K562 (cell line): ENCODE measurements around the gene IPO11. TPM values are rescaled to one million over a fixed set of nuclear protein-coding genes. Genes with fewer than 3 reads are reported as not detected.

Source experiments
- ATAC-seq: fragments of 200-7000 bp; cut with Tn5 transposase; 3 replicates; pipeline ENCODE4 v1.9.1; 2020; ENCODE audit warnings: moderate library complexity
- BruUV-seq: library from RNA; stranded (reverse); fragments of 400-500 nt; replicated peaks from 2 replicates; lab custom pipeline; 2021; lab: Mats Ljungman, UMichigan
- CTCF ChIA-PET: fragments of 300-600 bp; formaldehyde crosslinking; extraction: SDS; loops from one replicate; lab custom pipeline; 2021; ENCODE audit warnings: low intra/inter-chr PET ratio; lab: Yijun Ruan, JAX
- POLR2A ChIA-PET: fragments of 300-600, 350-650 bp; sonication (Branson Sonifier 250); formaldehyde crosslinking; extraction: SDS; loops from one replicate; lab custom pipeline; 2021; ENCODE audit warnings: antibody characterized with exemption, inconsistent platforms; lab: Yijun Ruan, JAX
- DNase-seq, 4 experiments: peaks; one replicate each; pipeline versions ENCODE4 v3.0.0 to v3.0.0-alpha.2; 2011 to 2018; ENCODE audit warnings: low spot score in 3 of 4, mixed read lengths in 3 of 4; ENCODE audit errors: extremely low read depth in 1 of 4
- FAIRE-seq: peaks from 2 replicates; lab custom pipeline; 2011; peaks lifted over from hg19 to GRCh38; lab: Jason Lieb, UNC
- H2AFZ ChIP-seq: 2 replicates; pipeline ENCODE4 v1.6.0; 2011; ENCODE audit warnings: low read depth, low read length, control low read depth, inconsistent platforms
- H3K27ac ChIP-seq: fragments of 200-600 bp; 3 replicates; pipeline ENCODE4 v1.8.0; 2011; ENCODE audit warnings: low read depth, mild to moderate bottlenecking, control low read depth, inconsistent platforms, low read length, moderate library complexity, mixed read lengths; ENCODE audit errors: extremely low read depth
- H3K27me3 ChIP-seq, 2 experiments: fragments of 300-600 bp in 1 of 2; 2 replicates in 1 of 2; 3 replicates in 1 of 2; pipeline versions ENCODE4 v1.6.0 to v1.8.0; 2011; ENCODE audit warnings: inconsistent platforms in 2 of 2, low read length in 2 of 2, mild to moderate bottlenecking in 1 of 2, mixed read lengths in 1 of 2, moderate library complexity in 1 of 2; ENCODE audit not compliant: control insufficient read depth in 2 of 2, insufficient read depth in 2 of 2
- H3K36me3 ChIP-seq: fragments of 300-600 bp; 3 replicates; pipeline ENCODE4 v1.8.0; 2011; ENCODE audit warnings: mild to moderate bottlenecking, low read length, inconsistent platforms; ENCODE audit not compliant: control insufficient read depth, insufficient read depth
- H3K4me1 ChIP-seq, 2 experiments: fragments of 200-600 bp in 1 of 2; replicated peaks in 1 of 2; 2 replicates in 1 of 2; 3 replicates in 1 of 2; pipeline versions ENCODE4 v1.5.1 to v1.8.0; 2011; ENCODE audit warnings: inconsistent platforms in 2 of 2, low read length in 2 of 2, mild to moderate bottlenecking in 1 of 2, mixed read lengths in 1 of 2, moderate library complexity in 1 of 2; ENCODE audit not compliant: control insufficient read depth in 2 of 2, insufficient read depth in 2 of 2
- H3K4me2 ChIP-seq: 2 replicates; pipeline ENCODE4 v1.6.1; 2011; ENCODE audit warnings: low read length, control low read depth, inconsistent platforms, mixed read lengths; ENCODE audit not compliant: insufficient read depth
- H3K4me3 ChIP-seq: fragments of 200-600 bp; sonication (generic), shearing (Covaris generic); 2 replicates; pipeline ENCODE4 v1.5.1; 2016; ENCODE audit warnings: control low read depth, inconsistent platforms
- H3K79me2 ChIP-seq: fragments of 200-600 bp; 3 replicates; pipeline ENCODE4 v1.8.0; 2011; ENCODE audit warnings: low read length, inconsistent platforms; ENCODE audit not compliant: control insufficient read depth, insufficient read depth
- H3K9ac ChIP-seq, 2 experiments: 2 replicates each; pipeline versions ENCODE4 v1.6.0 to v1.6.1; 2011; ENCODE audit warnings: low read depth in 2 of 2, low read length in 2 of 2, control low read depth in 1 of 2, inconsistent platforms in 1 of 2, mild to moderate bottlenecking in 1 of 2, mixed read lengths in 1 of 2; ENCODE audit not compliant: insufficient read depth in 1 of 2
- H3K9me1 ChIP-seq: one replicate; pipeline ENCODE4 v1.6.0; 2011; ENCODE audit warnings: inconsistent platforms, mild to moderate bottlenecking, low read length, moderate library complexity; ENCODE audit not compliant: control insufficient read depth, insufficient read depth
- H3K9me3 ChIP-seq: replicated peaks from 2 replicates; pipeline ENCODE4 v1.5.1; 2011; ENCODE audit warnings: low read depth, low read length, inconsistent platforms; ENCODE audit not compliant: control insufficient read depth, insufficient read depth
- H4K20me1 ChIP-seq: replicated peaks from 2 replicates; pipeline ENCODE4 v1.6.1; 2011; ENCODE audit warnings: low read length, inconsistent platforms, mixed read lengths; ENCODE audit not compliant: control insufficient read depth, insufficient read depth
- ADNP ChIP-seq: fragments of 200-800 bp; sonication (Bioruptor generic); IDR thresholded peaks from 2 replicates; pipeline ENCODE4 v1.6.1; 2016; ENCODE audit warnings: missing genetic modification characterization, missing compliant biosample characterization
- ATF2 ChIP-seq: sonication (generic); formaldehyde crosslinking; IDR thresholded peaks from 2 replicates; pipeline ENCODE4 v1.8.1; 2022; ENCODE audit warnings: missing genetic modification reagents
- ATF7 ChIP-seq: fragments of 450-650 bp; IDR thresholded peaks from 2 replicates; pipeline ENCODE4 v1.7.1; 2014; ENCODE audit warnings: mild to moderate bottlenecking, moderate library complexity
- BCOR ChIP-seq: fragments of 450-650 bp; IDR thresholded peaks from 2 replicates; pipeline ENCODE4 v1.6.1; 2016
- CBX3 ChIP-seq, 2 experiments: IDR thresholded peaks; 1 replicate in 1 of 2; 2 replicates in 1 of 2; pipeline ENCODE4 v1.6.1; 2012; ENCODE audit warnings: inconsistent platforms in 2 of 2, low read length in 2 of 2, borderline replicate concordance in 1 of 2, control low read depth in 1 of 2
- HDAC3 ChIP-seq: fragments of 450-650 bp; IDR thresholded peaks from 2 replicates; pipeline ENCODE4 v1.6.1; 2018; ENCODE audit warnings: borderline replicate concordance, mild to moderate bottlenecking, moderate library complexity; ENCODE audit not compliant: partially characterized antibody
- HSF4 ChIP-seq: fragments of 250-450 bp; sonication (Bioruptor Pico); IDR thresholded peaks from 2 replicates; pipeline ENCODE4 v2.1.2; 2022; ENCODE audit warnings: mild to moderate bottlenecking, moderate library complexity, borderline replicate concordance
- NFE2L1 ChIP-seq: fragments of 450-650 bp; IDR thresholded peaks from 2 replicates; pipeline ENCODE4 v1.6.1; 2016; ENCODE audit warnings: missing genetic modification characterization, low read depth, mild to moderate bottlenecking, missing compliant biosample characterization, moderate library complexity, borderline replicate concordance
- RNF219 ChIP-seq: fragments of 250-450 bp; sonication (Bioruptor Pico); IDR thresholded peaks from 2 replicates; pipeline ENCODE4 v1.5.0; 2022; ENCODE audit warnings: mild to moderate bottlenecking
- ZNF121 ChIP-seq: sonication (generic); formaldehyde crosslinking; conservative IDR thresholded peaks from 2 replicates; pipeline ENCODE4 v1.8.0; 2022; ENCODE audit warnings: missing genetic modification reagents
- ZNF398 ChIP-seq: fragments of 250-450 bp; sonication (Bioruptor Pico); IDR thresholded peaks from 2 replicates; pipeline ENCODE4 v1.8.0; 2021; ENCODE audit warnings: moderate library complexity, mild to moderate bottlenecking, inconsistent platforms
- WGBS: fragments of 100-300 bp; shearing (Covaris generic); methylation state at CpG from one replicate; pipeline ENCODE4 v1.1.6; 2016; ENCODE audit warnings: low coverage, mixed read lengths; ENCODE audit not compliant: insufficient coverage; ENCODE audit errors: missing lambda C conversion rate; 5-methylcytosine and 5-hydroxymethylcytosine counted together
- in situ Hi-C: fragments of 300-500 bp; cut with MboI; formaldehyde crosslinking; loops from 4 replicates; pipeline ENCODE4 v1.15.0; 2018; ENCODE audit warnings: inconsistent platforms, mixed read lengths
- intact Hi-C: fragments of 100-400 bp; cut with micrococcal nuclease; formaldehyde crosslinking; loops from 2 replicates; pipeline ENCODE4 v1.14.2; 2022
- polyA plus RNA-seq, 8 experiments: library from polyadenylated mRNA; depleted of rRNA in 4 of 8; stranded (reverse) in 5 of 8; unstranded in 3 of 8; fragments of >200 nt; fragmentation: Nextera tagmentation in 2 of 8; fragmentation: Illumina TruSeq in 1 of 8; extraction: Ambion mirVana in 2 of 8; extraction: Trizol in 1 of 8; gene quantifications; 2 replicates each; pipeline versions ENCODE4 v1.2.1 to v1.2.3, GENCODE V29; 2011 to 2014; ENCODE audit warnings: inconsistent platforms in 1 of 8, missing spikeins in 1 of 8
- total RNA-seq, 7 experiments: library from RNA; depleted of rRNA in 6 of 7; stranded (reverse); fragments of >200 nt in 6 of 7; fragmentation: Illumina TruSeq in 2 of 7; extraction: Trizol in 2 of 7; gene quantifications; 2 replicates each; pipeline versions ENCODE4 v1.2.1 to v1.2.3, GENCODE V29; 2011 to 2021; ENCODE audit warnings: low replicate concordance in 1 of 7

The IPO11 gene
- total and polyA plus RNA-seq, 9 of the 15 experiments (the other 6 are each of a cell fraction or from before 2014, with no cell fraction given), result 38.7 to 96.0 (median 70.9) TPM

- TF ChIP-seq RNF219 (CRISPR knock-in tag) (no peak), ATF7 (no peak), NFE2L1 (tag) (no peak), ATF2 (CRISPR knock-in tag) (no peak)
These were observed 6.0 kb downstream of the IPO11 start (continued) for GRCh38 chr5:62418462-62419076.

GRCh38 chr5:62419609-62420008 lies 7.0 kb downstream of the IPO11 start:
- Histone ChIP-seq H2AFZ (no peak overlapping the region), H3K4me1 (peaks cover 41 to 58% of the 10 kb centered on the region in 2 experiments), H3K27me3 (no peaks in the 10 kb centered on the region; a peak in 1 of 5 replicates), H4K20me1 (no peaks in the 10 kb centered on the region), H3K27ac (0 out of 3 replicates have a peak overlapping the region, but pooled peaks have one; percentile 29), H3K9ac (no peak overlapping the region), H3K9me1 (no peaks in the 10 kb centered on the region), H3K9me3 (no peaks in the 10 kb centered on the region), H3K4me3 (no peak overlapping the region), H3K36me3 (peaks cover 45% of the 10 kb centered on the region; the same call in 2 of the 3 replicates), H3K4me2 (peak overlapping the region; percentile 15; the same call in 1 of the 2 replicates), H3K79me2 (peaks cover 100% of the 10 kb centered on the region)
- WGBS, result 75% methylated on average over 3 of the region's 3 CpGs
- POLR2A ChIA-PET, result interaction anchor here (2.4 to 3.1 kb wide), 2 partner anchors 13 to 15 kb away, joined by 14 to 16 read pairs; partner anchors contain the start of gene DIMT1
- FAIRE-seq, result no peak
- ATAC-seq, result no peak
- DNase-seq, result no peak
- BruUV-seq, result no TSS peak
- CTCF ChIA-PET, result no interaction called here
- in situ Hi-C loops (no loop called here), intact Hi-C loops (no loop called here)
- peak; percentile 94 for TF ChIP-seq ZNF121 (CRISPR knock-in tag)
- no peak for TF ChIP-seq ZNF398 (CRISPR knock-in tag)
- no peak for TF ChIP-seq CBX3 (IDR thresholded peaks at IDR 0.05; ENCODE audit: borderline replicate concordance in 1 of 2, low read length in 2 of 2)
- TF ChIP-seq HDAC3, result no peak
- TF ChIP-seq ADNP (tag), result 0 out of 2 replicates have a peak, but pooled peaks have one; percentile 19
- TF ChIP-seq BCOR, result no peak
- TF ChIP-seq HSF4 (CRISPR knock-in tag), result no peak
